ENCODE results near the gene KLHL41. TPM values are rescaled to one million over a fixed set of nuclear protein-coding genes. Genes with fewer than 3 reads are reported as not detected.

KLHL41 gene
- total RNA-seq, 1 experiment from 2014 or later: 0.07 TPM

DNA sequence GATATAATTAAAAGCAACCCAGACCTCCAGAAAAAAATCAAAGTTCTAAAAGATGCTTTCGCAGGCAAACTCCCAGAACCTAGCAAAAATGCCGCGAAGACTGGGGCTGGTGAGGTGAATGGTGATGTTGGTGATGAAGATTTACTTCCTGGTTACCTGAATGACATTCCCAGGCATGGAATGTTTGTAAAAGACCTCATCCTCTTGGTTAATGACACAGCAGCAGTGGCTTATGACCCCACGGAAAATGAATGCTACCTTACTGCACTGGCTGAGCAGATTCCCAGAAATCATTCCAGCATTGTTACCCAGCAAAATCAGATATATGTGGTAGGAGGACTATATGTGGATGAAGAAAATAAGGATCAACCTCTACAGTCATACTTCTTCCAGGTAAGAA is 994 bp downstream of the KLHL41 start:
- POLR2A ChIA-PET (ENCODE audit: unreplicated experiment): no interaction called here
- Histone ChIP-seq H3K9ac (ENCODE audit: low read length) (no peak overlapping the region), H3K9me2 (replicated peaks; ENCODE audit: low read length) (no peaks in the 10 kb centered on the region), H3K9me3 (ENCODE audit: low read length) (no peaks in the 10 kb centered on the region), H3F3A (ENCODE audit: low read length, unreplicated experiment) (peaks cover 3% of the 10 kb centered on the region), H3K36me3 (ENCODE audit: low read depth, low read length) (no peaks in the 10 kb centered on the region), H3K79me2 (ENCODE audit: low read length) (no peaks in the 10 kb centered on the region), H3K27me3 (ENCODE audit: low read length) (no peaks in the 10 kb centered on the region), H2AFZ (ENCODE audit: low read length) (no peak overlapping the region), H3K4me1 (ENCODE audit: insufficient read depth, low read length) (peaks cover 54% of the 10 kb centered on the region), H3K4me3 (ENCODE audit: low read length) (no peak overlapping the region), H3K27ac (ENCODE audit: low read length) (no peak overlapping the region), H3K4me2 (ENCODE audit: low read length) (no peak overlapping the region), H4K20me1 (ENCODE audit: low read length) (no peaks in the 10 kb centered on the region)
- CTCF ChIA-PET: no interaction called here
- intact Hi-C loops (cut with micrococcal nuclease): no loop called here
- ATAC-seq (no peak), DNase-seq (peak; percentile 45)
- TF ChIP-seq EZH2 (IDR thresholded peaks at IDR 0.05; ENCODE audit: low read length, unreplicated experiment) (no peak), EZH2phosphoT487 (IDR thresholded peaks at IDR 0.05; ENCODE audit: borderline replicate concordance, low read length) (no peak)
- TF ChIP-seq, protein P1, sequence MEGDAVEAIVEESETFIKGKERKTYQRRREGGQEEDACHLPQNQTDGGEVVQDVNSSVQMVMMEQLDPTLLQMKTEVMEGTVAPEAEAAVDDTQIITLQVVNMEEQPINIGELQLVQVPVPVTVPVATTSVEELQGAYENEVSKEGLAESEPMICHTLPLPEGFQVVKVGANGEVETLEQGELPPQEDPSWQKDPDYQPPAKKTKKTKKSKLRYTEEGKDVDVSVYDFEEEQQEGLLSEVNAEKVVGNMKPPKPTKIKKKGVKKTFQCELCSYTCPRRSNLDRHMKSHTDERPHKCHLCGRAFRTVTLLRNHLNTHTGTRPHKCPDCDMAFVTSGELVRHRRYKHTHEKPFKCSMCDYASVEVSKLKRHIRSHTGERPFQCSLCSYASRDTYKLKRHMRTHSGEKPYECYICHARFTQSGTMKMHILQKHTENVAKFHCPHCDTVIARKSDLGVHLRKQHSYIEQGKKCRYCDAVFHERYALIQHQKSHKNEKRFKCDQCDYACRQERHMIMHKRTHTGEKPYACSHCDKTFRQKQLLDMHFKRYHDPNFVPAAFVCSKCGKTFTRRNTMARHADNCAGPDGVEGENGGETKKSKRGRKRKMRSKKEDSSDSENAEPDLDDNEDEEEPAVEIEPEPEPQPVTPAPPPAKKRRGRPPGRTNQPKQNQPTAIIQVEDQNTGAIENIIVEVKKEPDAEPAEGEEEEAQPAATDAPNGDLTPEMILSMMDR (conservative IDR thresholded peaks at IDR 0.05; ENCODE audit: low read depth, low read length): no peak
- no TSS peak for BruUV-seq (replicated peaks)

GRCh38 chr2:169511818-169512217 is 2.3 kb downstream of the KLHL41 start:
- POLR2A ChIA-PET (ENCODE audit: unreplicated experiment): no interaction called here

GRCh38 chr2:169512525-169512924 is 3.0 kb downstream of the KLHL41 start:
- Histone ChIP-seq H3K36me3 (ENCODE audit: low read depth, low read length) (no peaks in the 10 kb centered on the region), H3K27ac (ENCODE audit: low read length) (peak overlapping the region; percentile 31), H4K20me1 (ENCODE audit: low read length) (no peaks in the 10 kb centered on the region), H3K9me3 (ENCODE audit: low read length) (no peaks in the 10 kb centered on the region), H3F3A (ENCODE audit: low read length, unreplicated experiment) (peaks cover 3% of the 10 kb centered on the region), H3K9me2 (replicated peaks; ENCODE audit: low read length) (no peaks in the 10 kb centered on the region), H3K9ac (ENCODE audit: low read length) (no peak overlapping the region), H2AFZ (ENCODE audit: low read length) (no peak overlapping the region), H3K4me3 (ENCODE audit: low read length) (no peak overlapping the region), H3K4me2 (ENCODE audit: low read length) (peak overlapping the region; percentile 49), H3K27me3 (ENCODE audit: low read length) (no peaks in the 10 kb centered on the region), H3K4me1 (ENCODE audit: insufficient read depth, low read length) (peaks cover 52% of the 10 kb centered on the region), H3K79me2 (ENCODE audit: low read length) (no peaks in the 10 kb centered on the region)
- POLR2A ChIA-PET (ENCODE audit: unreplicated experiment): no interaction called here
- peak; percentile 66 for DNase-seq
- TF ChIP-seq, protein P1 (conservative IDR thresholded peaks at IDR 0.05; ENCODE audit: low read depth, low read length): no peak
- TF ChIP-seq EZH2phosphoT487 (IDR thresholded peaks at IDR 0.05; ENCODE audit: borderline replicate concordance, low read length) (no peak), EZH2 (IDR thresholded peaks at IDR 0.05; ENCODE audit: low read length, unreplicated experiment) (no peak)
- ATAC-seq: peak; percentile 55
- no TSS peak for BruUV-seq (replicated peaks)
- intact Hi-C loops (cut with micrococcal nuclease): no loop called here
- CTCF ChIA-PET: no interaction called here

More at GRCh38 chr2:169511818-169512217, 2.3 kb downstream of the KLHL41 start:
- H3K79me2 ChIP-seq (ENCODE audit: low read length): no peaks in the 10 kb centered on the region
- H4K20me1 ChIP-seq (ENCODE audit: low read length): no peaks in the 10 kb centered on the region
- H3K4me2 ChIP-seq (ENCODE audit: low read length): peak overlapping the region; percentile 49; the same call in 1 of the 2 replicates
- no peak for ATAC-seq
- no peaks in the 10 kb centered on the region for H3K27me3 ChIP-seq (ENCODE audit: low read length)
- no peaks in the 10 kb centered on the region for H3K36me3 ChIP-seq (ENCODE audit: low read depth, low read length)
- H2AFZ ChIP-seq (ENCODE audit: low read length): no peak overlapping the region
- no TSS peak for BruUV-seq (replicated peaks)
- H3K9me2 ChIP-seq (replicated peaks; ENCODE audit: low read length): no peaks in the 10 kb centered on the region
- H3K27ac ChIP-seq (ENCODE audit: low read length): no peak overlapping the region
- H3K4me1 ChIP-seq (ENCODE audit: insufficient read depth, low read length): peaks cover 59% of the 10 kb centered on the region
- DNase-seq: no peak
- no peak overlapping the region for H3K9ac ChIP-seq (ENCODE audit: low read length)
- no peaks in the 10 kb centered on the region for H3K9me3 ChIP-seq (ENCODE audit: low read length)
- H3K4me3 ChIP-seq (ENCODE audit: low read length): no peak overlapping the region
- intact Hi-C loops (cut with micrococcal nuclease): no loop called here
- TF ChIP-seq, protein P1 (conservative IDR thresholded peaks at IDR 0.05; ENCODE audit: low read depth, low read length): no peak
- TF ChIP-seq EZH2 (IDR thresholded peaks at IDR 0.05; ENCODE audit: low read length, unreplicated experiment) (no peak), EZH2phosphoT487 (IDR thresholded peaks at IDR 0.05; ENCODE audit: borderline replicate concordance, low read length) (no peak)
- H3F3A ChIP-seq (ENCODE audit: low read length, unreplicated experiment): peaks cover 3% of the 10 kb centered on the region
- CTCF ChIA-PET: no interaction called here
